DOHH2 (cell line): ENCODE measurements around the gene FAM118A.
"Not testable (repeated sequence)": the region's sequence is repeated elsewhere in the genome, so short reads cannot be mapped to it uniquely, and the experiment has no call there.

Source experiments
- H3F3A ChIP-seq: fragments of 200-600 bp; sonication (generic), shearing (Covaris generic); 2 replicates; pipeline ENCODE4 v1.6.0; 2016; ENCODE audit warnings: antibody characterized with exemption, mild to moderate bottlenecking; ENCODE audit not compliant: control insufficient read depth, insufficient read depth
- H3K27ac ChIP-seq: fragments of 200-600 bp; sonication (generic); 2 replicates; pipeline ENCODE4 v1.5.1; 2014; ENCODE audit warnings: low read depth, mild to moderate bottlenecking, low read length, moderate library complexity
- H3K27me3 ChIP-seq: fragments of 200-600 bp; sonication (generic); 2 replicates; pipeline ENCODE4 v1.6.1; 2014; ENCODE audit warnings: mild to moderate bottlenecking, low read length, mixed read lengths; ENCODE audit not compliant: control insufficient read depth
- H3K36me3 ChIP-seq: fragments of 200-600 bp; sonication (generic); 2 replicates; pipeline ENCODE4 v1.6.1; 2014; ENCODE audit warnings: mild to moderate bottlenecking, low read length, moderate library complexity, mixed read lengths; ENCODE audit not compliant: control insufficient read depth
- H3K4me1 ChIP-seq: fragments of 200-600 bp; sonication (generic); 2 replicates; pipeline ENCODE4 v1.6.1; 2014; ENCODE audit warnings: mild to moderate bottlenecking, low read length, mixed read lengths; ENCODE audit not compliant: control insufficient read depth
- H3K4me2 ChIP-seq: fragments of 200-600 bp; sonication (generic); 2 replicates; pipeline ENCODE4 v1.6.0; 2014; ENCODE audit warnings: mild to moderate bottlenecking, low read length, moderate library complexity
- H3K4me3 ChIP-seq: fragments of 200-600 bp; sonication (generic); 2 replicates; pipeline ENCODE4 v1.5.1; 2014; ENCODE audit warnings: mild to moderate bottlenecking, low read length, mixed read lengths
- H3K79me2 ChIP-seq: fragments of 200-600 bp; sonication (generic); 2 replicates; pipeline ENCODE4 v1.6.1; 2014; ENCODE audit warnings: mild to moderate bottlenecking, low read length, mixed read lengths; ENCODE audit not compliant: control insufficient read depth
- H3K9me2 ChIP-seq: fragments of 200-600 bp; sonication (generic); replicated peaks from 2 replicates; pipeline ENCODE4 v1.6.1; 2014; ENCODE audit warnings: mild to moderate bottlenecking, low read length, mixed read lengths; ENCODE audit not compliant: control insufficient read depth
- H3K9me3 ChIP-seq: fragments of 200-600 bp; sonication (generic); 2 replicates; pipeline ENCODE4 v1.6.1; 2014; ENCODE audit warnings: antibody characterized with exemption, low read length, mixed read lengths; ENCODE audit not compliant: control insufficient read depth, insufficient read depth
- H4K20me1 ChIP-seq: fragments of 200-600 bp; sonication (generic); 2 replicates; pipeline ENCODE4 v1.6.0; 2014; ENCODE audit warnings: low read depth, mild to moderate bottlenecking, antibody characterized with exemption, low read length, moderate library complexity; ENCODE audit not compliant: control insufficient read depth, insufficient read depth
- EZH2phosphoT487 ChIP-seq: fragments of 200-600 bp; sonication (generic); IDR thresholded peaks from 2 replicates; pipeline ENCODE4 v1.6.1; 2017; ENCODE audit warnings: borderline replicate concordance, mild to moderate bottlenecking, antibody characterized with exemption, low read length, moderate library complexity, mixed read lengths
- TF ChIP-seq, protein P1 (sequence below): fragments of 200-600 bp; sonication (generic); IDR thresholded peaks from one replicate; pipeline ENCODE4 v1.5.1; 2014; ENCODE audit warnings: antibody characterized with exemption, mild to moderate bottlenecking, low read depth, low read length; ENCODE audit not compliant: poor library complexity, severe bottlenecking

Gene FAM118A

DNA sequence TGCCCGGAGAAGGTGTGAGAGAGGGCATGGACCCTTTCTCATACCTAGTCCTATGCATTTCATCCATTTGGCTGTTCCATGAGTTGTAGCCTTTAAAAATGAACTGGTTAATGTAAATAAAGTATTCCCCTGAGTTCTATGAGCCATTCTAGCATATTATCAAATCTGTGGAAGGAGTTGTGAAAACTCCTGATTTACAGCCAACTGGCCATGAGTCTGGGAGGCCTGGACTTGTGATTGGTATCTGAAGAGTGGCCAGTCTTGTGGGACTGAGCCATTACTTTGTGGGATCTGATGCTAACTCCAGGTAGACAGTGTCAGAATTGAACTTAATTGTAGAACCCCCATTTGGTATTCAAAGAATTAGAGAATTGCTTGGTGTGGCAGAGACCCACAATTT is 48.4 kb downstream of the FAM118A start:
- Histone ChIP-seq H3K9me3 (no peaks in the 10 kb centered on the region), H3K27me3 (peaks cover 38% of the 10 kb centered on the region), H3K4me3 (no peak overlapping the region), H3K9me2 (no peaks in the 10 kb centered on the region), H3F3A (no peaks in the 10 kb centered on the region), H3K4me2 (no peak overlapping the region), H3K79me2 (no peaks in the 10 kb centered on the region), H3K27ac (no peak overlapping the region), H3K4me1 (no peaks in the 10 kb centered on the region), H3K36me3 (no peaks in the 10 kb centered on the region), H4K20me1 (no peaks in the 10 kb centered on the region)
- TF ChIP-seq EZH2phosphoT487 = no peak
- TF ChIP-seq, protein P1, sequence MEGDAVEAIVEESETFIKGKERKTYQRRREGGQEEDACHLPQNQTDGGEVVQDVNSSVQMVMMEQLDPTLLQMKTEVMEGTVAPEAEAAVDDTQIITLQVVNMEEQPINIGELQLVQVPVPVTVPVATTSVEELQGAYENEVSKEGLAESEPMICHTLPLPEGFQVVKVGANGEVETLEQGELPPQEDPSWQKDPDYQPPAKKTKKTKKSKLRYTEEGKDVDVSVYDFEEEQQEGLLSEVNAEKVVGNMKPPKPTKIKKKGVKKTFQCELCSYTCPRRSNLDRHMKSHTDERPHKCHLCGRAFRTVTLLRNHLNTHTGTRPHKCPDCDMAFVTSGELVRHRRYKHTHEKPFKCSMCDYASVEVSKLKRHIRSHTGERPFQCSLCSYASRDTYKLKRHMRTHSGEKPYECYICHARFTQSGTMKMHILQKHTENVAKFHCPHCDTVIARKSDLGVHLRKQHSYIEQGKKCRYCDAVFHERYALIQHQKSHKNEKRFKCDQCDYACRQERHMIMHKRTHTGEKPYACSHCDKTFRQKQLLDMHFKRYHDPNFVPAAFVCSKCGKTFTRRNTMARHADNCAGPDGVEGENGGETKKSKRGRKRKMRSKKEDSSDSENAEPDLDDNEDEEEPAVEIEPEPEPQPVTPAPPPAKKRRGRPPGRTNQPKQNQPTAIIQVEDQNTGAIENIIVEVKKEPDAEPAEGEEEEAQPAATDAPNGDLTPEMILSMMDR = no peak

DNA sequence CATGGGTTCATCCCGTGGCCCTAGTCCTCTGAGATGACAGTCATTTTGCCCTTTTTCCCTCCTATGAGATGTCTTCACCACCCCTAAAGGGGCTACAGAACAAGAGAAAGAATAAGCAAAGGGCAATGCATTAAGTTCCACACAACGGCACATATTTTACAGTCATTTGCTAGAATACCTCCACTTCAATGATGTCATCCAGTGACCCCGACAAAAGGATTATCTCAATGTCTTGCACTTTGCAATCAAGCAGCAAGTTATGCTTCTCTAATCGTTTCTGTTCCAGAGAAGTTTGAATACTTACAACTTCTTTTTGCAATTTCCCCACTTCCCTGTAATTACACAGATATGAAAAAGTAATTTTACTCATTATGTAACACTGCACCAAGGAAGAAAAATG is 49.9 kb downstream of the FAM118A start:
- H3K4me1 ChIP-seq = no peaks in the 10 kb centered on the region
- no peaks in the 10 kb centered on the region for H3K79me2 ChIP-seq
- H3K9me2 ChIP-seq = no peaks in the 10 kb centered on the region
- no peak overlapping the region for H3K4me3 ChIP-seq
- no peaks in the 10 kb centered on the region for H3K9me3 ChIP-seq
- H3K4me2 ChIP-seq = no peak overlapping the region
- no peaks in the 10 kb centered on the region for H3F3A ChIP-seq
- no peaks in the 10 kb centered on the region for H3K36me3 ChIP-seq
- TF ChIP-seq EZH2phosphoT487 = no peak
- TF ChIP-seq, protein P1 = no peak
- no peak overlapping the region for H3K27ac ChIP-seq
- no peaks in the 10 kb centered on the region for H4K20me1 ChIP-seq
- peaks cover 38% of the 10 kb centered on the region for H3K27me3 ChIP-seq

DNA sequence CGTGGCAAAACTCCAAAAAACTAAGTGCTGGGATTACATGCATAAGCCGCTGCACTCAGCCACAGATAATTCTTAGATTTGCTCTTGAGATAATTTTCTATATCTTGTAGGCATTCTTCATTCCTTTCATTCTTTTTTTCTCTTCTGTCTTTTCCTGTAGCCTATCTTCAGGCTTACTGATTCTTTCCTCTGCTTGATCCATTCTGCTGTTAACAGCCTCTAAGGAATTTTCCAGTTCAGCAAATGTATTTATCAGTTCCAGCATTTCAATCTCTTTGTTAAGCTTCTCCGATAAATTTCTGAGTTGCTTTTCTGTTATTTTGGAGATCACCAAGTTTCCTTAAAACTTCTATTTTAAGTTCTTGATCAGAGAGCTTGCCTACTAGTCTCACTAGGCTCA is 57.0 kb downstream of the FAM118A start:
- H3K4me1 ChIP-seq = no peaks in the 10 kb centered on the region
- H3K27ac ChIP-seq = no peak overlapping the region
- peaks cover 9% of the 10 kb centered on the region for H3K9me3 ChIP-seq
- TF ChIP-seq, protein P1 = no peak
- TF ChIP-seq EZH2phosphoT487 = no peak
- H3F3A ChIP-seq = no peaks in the 10 kb centered on the region
- peaks cover 12% of the 10 kb centered on the region for H3K27me3 ChIP-seq
- no peak overlapping the region for H3K4me2 ChIP-seq
- no peaks in the 10 kb centered on the region for H4K20me1 ChIP-seq
- no peaks in the 10 kb centered on the region for H3K9me2 ChIP-seq
- no peaks in the 10 kb centered on the region for H3K36me3 ChIP-seq
- H3K79me2 ChIP-seq = no peaks in the 10 kb centered on the region
- no peak overlapping the region for H3K4me3 ChIP-seq

DNA sequence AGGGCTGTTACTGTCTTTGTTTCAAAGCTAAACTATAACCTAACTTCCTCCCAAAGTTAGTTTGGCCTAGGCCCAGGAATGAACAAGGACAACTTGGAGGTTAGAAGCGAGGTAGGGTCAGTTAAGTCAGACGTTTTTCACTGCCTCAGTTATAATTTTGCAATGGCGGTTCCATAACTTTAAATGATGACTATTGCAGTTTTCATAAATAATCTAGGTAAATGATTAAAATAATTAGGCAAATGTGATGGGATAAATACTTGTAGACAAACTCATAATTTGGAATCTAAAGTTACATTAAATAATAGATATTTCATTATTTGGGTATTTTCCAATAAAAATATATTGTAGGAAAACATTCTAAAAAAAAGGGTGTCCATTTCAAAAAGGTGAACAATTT is 63.9 kb downstream of the FAM118A start:
- not testable (repeated sequence) for H3K4me2 ChIP-seq, H3K9me2 ChIP-seq, H4K20me1 ChIP-seq, H3K79me2 ChIP-seq, H3K36me3 ChIP-seq, H3K4me1 ChIP-seq, H3F3A ChIP-seq, H3K27ac ChIP-seq, H3K27me3 ChIP-seq, H3K4me3 ChIP-seq, H3K9me3 ChIP-seq
